GM18505 (cell line): Measurements from ENCODE around the gene DSTYK.

Source experiments
- ATAC-seq: cut with Tn5 transposase; IDR thresholded peaks from one replicate; pipeline ENCODE4 v1.9.1; 2021; ENCODE audit not compliant: unreplicated experiment
- POLR2A ChIP-seq: IDR thresholded peaks from 4 replicates; pipeline ENCODE4 v1.6.1; 2011; ENCODE audit warnings: borderline replicate concordance; ENCODE audit not compliant: insufficient read depth, insufficient read length; ENCODE audit errors: extremely low read depth

DSTYK gene

GRCh38 chr1:205211169-205211838, at the start of gene DSTYK:
Gene DSTYK (minus strand): TSS chr1:205211702. CDS start chr1:205211535, 167 bp downstream.
- peak; percentile 76 for TF ChIP-seq POLR2A
- peak; percentile 72 for ATAC-seq

GRCh38 chr1:205259998-205260397, 48.5 kb upstream of the DSTYK start:
- ATAC-seq = no peak
- TF ChIP-seq POLR2A = no peak

GRCh38 chr1:205259324-205259832, 47.9 kb upstream of the DSTYK start:
- TF ChIP-seq POLR2A = no peak
- no peak for ATAC-seq

GRCh38 chr1:205258719-205259118, 47.2 kb upstream of the DSTYK start:
- ATAC-seq = no peak
- TF ChIP-seq POLR2A = no peak

- no peak for TF ChIP-seq POLR2A
- no peak for ATAC-seq
These were observed 46.8 kb upstream of the DSTYK start for GRCh38 chr1:205258261-205258691.

- ATAC-seq = no peak
- no peak for TF ChIP-seq POLR2A
These were observed 46.2 kb upstream of the DSTYK start for GRCh38 chr1:205257735-205258134.

- TF ChIP-seq POLR2A = no peak
- no peak for ATAC-seq
These were observed 45.6 kb upstream of the DSTYK start for GRCh38 chr1:205256951-205257625.

- ATAC-seq = no peak
- TF ChIP-seq POLR2A = no peak
These were observed 44.7 kb upstream of the DSTYK start for GRCh38 chr1:205255941-205256780.

GRCh38 chr1:205251576-205251975, 40.1 kb upstream of the DSTYK start:
- TF ChIP-seq POLR2A = no peak
- no peak for ATAC-seq

GRCh38 chr1:205250699-205251098, 39.2 kb upstream of the DSTYK start:
- no peak for ATAC-seq
- no peak for TF ChIP-seq POLR2A

- no peak for TF ChIP-seq POLR2A
- ATAC-seq = no peak
These were observed 38.1 kb upstream of the DSTYK start for GRCh38 chr1:205249651-205250050.

GRCh38 chr1:205248793-205249601, 37.5 kb upstream of the DSTYK start:
- TF ChIP-seq POLR2A = no peak
- no peak for ATAC-seq
